GM12878 (cell line): ENCODE results near the gene SELENOT. TPM values are rescaled to one million over a fixed set of nuclear protein-coding genes. Genes with fewer than 3 reads are reported as not detected.

ENCODE experiments used
- ATAC-seq: fragments of 200-7000 bp; cut with Tn5 transposase; 3 replicates; pipeline ENCODE4 v1.9.1; 2020; ENCODE audit warnings: mild to moderate bottlenecking, moderate library complexity
- BruUV-seq: library from RNA; stranded (reverse); fragments of 400-500 nt; replicated peaks from 2 replicates; lab custom pipeline; 2021; lab: Mats Ljungman, UMichigan
- CTCF ChIA-PET: fragments of 300-600 bp; sonication (Branson Sonifier 250); formaldehyde crosslinking; extraction: SDS; loops from one replicate; lab custom pipeline; 2021; ENCODE audit warnings: inconsistent platforms; lab: Yijun Ruan, JAX
- POLR2A ChIA-PET: fragments of 350-600 bp; formaldehyde crosslinking; extraction: SDS; loops from one replicate; lab custom pipeline; 2021; ENCODE audit warnings: inconsistent platforms; lab: Charles Lee
- RAD21 ChIA-PET: fragments of 300-600 bp; sonication (Branson Sonifier 250); formaldehyde crosslinking; loops from one replicate; lab custom pipeline; 2023; ENCODE audit warnings: antibody characterized with exemption; ENCODE audit not compliant: unreplicated experiment; lab: Charles Lee
- SMC1A ChIA-PET: fragments of 300-600 bp; sonication (Branson Sonifier 250); formaldehyde crosslinking; loops from one replicate; lab custom pipeline; 2023; ENCODE audit not compliant: unreplicated experiment, uncharacterized antibody; lab: Charles Lee
- DNase-seq: peaks from one replicate; pipeline ENCODE4 v3.0.0-alpha.2; 2011; ENCODE audit warnings: low read depth, low spot score
- FAIRE-seq: peaks from 3 replicates; lab custom pipeline; 2011; peaks lifted over from hg19 to GRCh38; lab: Jason Lieb, UNC
- H2AFZ ChIP-seq: 2 replicates; pipeline ENCODE4 v1.6.0; 2011; ENCODE audit warnings: low read depth, low read length, control low read depth; ENCODE audit not compliant: control insufficient read depth
- H3K27ac ChIP-seq: 2 replicates; pipeline ENCODE4 v1.5.1; 2011; ENCODE audit warnings: control low read depth; ENCODE audit not compliant: control insufficient read depth, insufficient read depth
- H3K27me3 ChIP-seq, 2 experiments: replicated peaks in 1 of 2; 2 replicates each; pipeline versions ENCODE4 v1.6.0 to v1.6.1; 2011; ENCODE audit warnings: low read length in 1 of 2; ENCODE audit not compliant: control insufficient read depth in 2 of 2, insufficient read depth in 2 of 2
- H3K36me3 ChIP-seq, 2 experiments: 2 replicates each; pipeline ENCODE4 v1.5.1; 2011; ENCODE audit warnings: low read length in 1 of 2; ENCODE audit not compliant: control insufficient read depth in 2 of 2, insufficient read depth in 2 of 2
- H3K4me1 ChIP-seq: 2 replicates; pipeline ENCODE4 v1.6.1; 2011; ENCODE audit warnings: mild to moderate bottlenecking, low read length, moderate library complexity, mixed read lengths; ENCODE audit not compliant: control insufficient read depth, insufficient read depth
- H3K4me2 ChIP-seq: 2 replicates; pipeline ENCODE4 v1.6.0; 2011; ENCODE audit warnings: control low read depth; ENCODE audit not compliant: control insufficient read depth, insufficient read depth
- H3K4me3 ChIP-seq: fragments of 200-600 bp; sonication (generic); 2 replicates; pipeline ENCODE4 v1.5.1; 2016
- H3K79me2 ChIP-seq: 2 replicates; pipeline ENCODE4 v1.6.0; 2011; ENCODE audit warnings: low read length; ENCODE audit not compliant: control insufficient read depth, insufficient read depth
- H3K9ac ChIP-seq: 2 replicates; pipeline ENCODE4 v1.8.0; 2011; ENCODE audit warnings: low read length, control low read depth, mixed read lengths; ENCODE audit not compliant: control insufficient read depth, insufficient read depth
- H3K9me3 ChIP-seq: replicated peaks from 3 replicates; pipeline ENCODE4 v1.5.1; 2011; ENCODE audit warnings: mild to moderate bottlenecking, low read length; ENCODE audit not compliant: control insufficient read depth, insufficient read depth
- H4K20me1 ChIP-seq: 2 replicates; pipeline ENCODE4 v1.6.0; 2011; ENCODE audit not compliant: control insufficient read depth, insufficient read depth
- ASH2L ChIP-seq: fragments of 300-600, 200-600 bp; sonication (generic); IDR thresholded peaks from 2 replicates; pipeline ENCODE4 v1.6.1; 2017; ENCODE audit warnings: low read depth, mild to moderate bottlenecking, borderline replicate concordance
- EGR1 ChIP-seq, 2 experiments: IDR thresholded peaks; 1 replicate in 1 of 2; 2 replicates in 1 of 2; pipeline ENCODE4 v1.6.1; 2011 to 2012; ENCODE audit warnings: low read depth in 2 of 2, low read length in 2 of 2, borderline replicate concordance in 1 of 2, mild to moderate bottlenecking in 1 of 2, moderate library complexity in 1 of 2
- EP300 ChIP-seq, 2 experiments: fragments of 150-350 bp in 1 of 2; IDR thresholded peaks; 2 replicates each; pipeline ENCODE4 v1.6.1; 2011 to 2012; ENCODE audit warnings: low read depth in 2 of 2, low read length in 2 of 2, borderline replicate concordance in 1 of 2, improper control_type of control experiment in 1 of 2, inconsistent platforms in 1 of 2; ENCODE audit not compliant: control insufficient read depth in 1 of 2
- KDM1A ChIP-seq: fragments of 200-600 bp; sonication (generic); IDR thresholded peaks from 2 replicates; pipeline ENCODE4 v1.6.1; 2016; ENCODE audit warnings: borderline replicate concordance
- MXI1 ChIP-seq: fragments of 150-350 bp; IDR thresholded peaks from 2 replicates; pipeline ENCODE4 v1.6.1; 2011; ENCODE audit warnings: low read depth, mild to moderate bottlenecking, inconsistent platforms, low read length, improper control_type of control experiment
- PBX3 ChIP-seq: IDR thresholded peaks from 2 replicates; pipeline ENCODE4 v1.6.1; 2011; ENCODE audit warnings: mild to moderate bottlenecking, low read depth, low read length, moderate library complexity; ENCODE audit not compliant: insufficient replicate concordance
- REST ChIP-seq: IDR thresholded peaks from 2 replicates; pipeline ENCODE4 v1.6.1; 2012; ENCODE audit warnings: mild to moderate bottlenecking, low read depth, low read length
- SMC3 ChIP-seq: IDR thresholded peaks from 2 replicates; pipeline ENCODE4 v1.6.1; 2011; ENCODE audit warnings: low read length, improper control_type of control experiment, borderline replicate concordance
- STAT1 ChIP-seq: fragments of 450-650 bp; conservative IDR thresholded peaks from 2 replicates; pipeline ENCODE4 v1.6.1; 2014; ENCODE audit warnings: antibody characterized with exemption, mild to moderate bottlenecking
- SUZ12 ChIP-seq: fragments of 200-600 bp; sonication (generic); IDR thresholded peaks from one replicate; pipeline ENCODE4 v1.6.1; 2018; ENCODE audit warnings: antibody characterized with exemption, mild to moderate bottlenecking; ENCODE audit not compliant: unreplicated experiment
- WRNIP1 ChIP-seq: IDR thresholded peaks from 2 replicates; pipeline ENCODE4 v1.6.1; 2011; ENCODE audit warnings: low read depth, low read length, improper control_type of control experiment, borderline replicate concordance
- WGBS: methylation state at CpG from one replicate; pipeline ENCODE4 v1.1.6; 2016; ENCODE audit warnings: low lambda C conversion rate; ENCODE audit not compliant: insufficient replicate concordance, insufficient coverage; ENCODE audit errors: missing lambda C conversion rate; 5-methylcytosine and 5-hydroxymethylcytosine counted together
- in situ Hi-C: fragments of 300-500 bp; cut with MboI; formaldehyde crosslinking; loops from 9 replicates; pipeline ENCODE4 v1.14.3; 2018; ENCODE audit warnings: mixed read lengths
- intact Hi-C: fragments of 100-400 bp; cut with micrococcal nuclease; formaldehyde crosslinking; loops from one replicate; pipeline ENCODE4 v1.14.2; 2022; ENCODE audit not compliant: unreplicated experiment
- polyA plus RNA-seq, 11 experiments: library from polyadenylated mRNA; depleted of rRNA in 4 of 11; unstranded in 6 of 11; stranded (reverse) in 5 of 11; fragments of >200 nt; fragmentation: Nextera tagmentation in 4 of 11; fragmentation: Illumina TruSeq in 1 of 11; extraction: Ambion mirVana in 4 of 11; extraction: Trizol in 1 of 11; gene quantifications; 1 replicate in 1 of 11; 2 replicates in 10 of 11; pipeline versions ENCODE4 v1.2.1 to v1.2.3, GENCODE V29; 2011 to 2016; ENCODE audit warnings: inconsistent platforms in 2 of 11, missing spikeins in 2 of 11, low read depth in 1 of 11
- total RNA-seq, 4 experiments: library from RNA; depleted of rRNA in 3 of 4; stranded (reverse); fragments of >200 nt in 3 of 4; fragmentation: Illumina TruSeq in 1 of 4; extraction: Trizol in 1 of 4; gene quantifications; 2 replicates each; pipeline versions ENCODE4 v1.2.1 to v1.2.3, GENCODE V29; 2013 to 2021
- TF ChIP-seq, protein P1 (sequence below): fragments of 450-650 bp; conservative IDR thresholded peaks from 2 replicates; pipeline ENCODE4 v1.6.1; 2017; ENCODE audit warnings: mild to moderate bottlenecking, moderate library complexity
- TF ChIP-seq, protein P2 (sequence below): IDR thresholded peaks from 2 replicates; pipeline ENCODE4 v1.6.1; 2012; ENCODE audit warnings: low read depth, low read length, improper control_type of control experiment

Gene SELENOT
- total and polyA plus RNA-seq, 10 of the 15 experiments (the other 5 are each of a cell fraction or from before 2014, with no cell fraction given): 89.4 to 768 (median 261) TPM

GRCh38 chr3:150577855-150578254 is 25.3 kb upstream of the SELENOT start:
- Histone ChIP-seq H2AFZ (no peak overlapping the region), H3K4me2 (no peak overlapping the region), H3K4me3 (no peak overlapping the region), H3K9ac (no peak overlapping the region), H3K9me3 (no peaks in the 10 kb centered on the region), H3K27ac (no peak overlapping the region), H3K79me2 (peaks cover 15% of the 10 kb centered on the region), H4K20me1 (no peaks in the 10 kb centered on the region), H3K4me1 (peaks cover 10% of the 10 kb centered on the region), H3K36me3 (peaks cover 2 to 30% of the 10 kb centered on the region in 2 experiments; a peak in 3 of 4 replicates), H3K27me3 (no peaks in the 10 kb centered on the region)
- ChIA-PET CTCF (interaction anchor here (0.6 kb wide), 1 partner anchor 188 kb away, joined by 3 read pairs; no protein-coding TSS in a partner anchor), SMC1A (interaction anchor here (0.6 to 4.8 kb wide), 7 partner anchors 7 to 82 kb away, joined by 3 to 29 read pairs (median 3); no protein-coding TSS in a partner anchor), POLR2A (interaction anchor here (1.7 kb wide), 1 partner anchor 31 kb away, joined by 4 read pairs; the partner anchor contains the start of genes EIF2A and SERP1), RAD21 (interaction anchor here (0.8 kb wide), 1 partner anchor 36 kb away, joined by 4 read pairs; no protein-coding TSS in a partner anchor)
- no peak for DNase-seq
- intact Hi-C loops: no loop called here
- in situ Hi-C loops: no loop called here
- WGBS: 68% methylated on average over 1 of the region's 1 CpG
- BruUV-seq: no TSS peak
- no peak for FAIRE-seq
- ATAC-seq: no peak
- no peak for TF ChIP-seq KDM1A
- no peak for TF ChIP-seq EGR1 (IDR thresholded peaks at IDR 0.05; ENCODE audit: borderline replicate concordance in 1 of 2, low read depth in 2 of 2, low read length in 2 of 2)
- TF ChIP-seq, protein P1, sequence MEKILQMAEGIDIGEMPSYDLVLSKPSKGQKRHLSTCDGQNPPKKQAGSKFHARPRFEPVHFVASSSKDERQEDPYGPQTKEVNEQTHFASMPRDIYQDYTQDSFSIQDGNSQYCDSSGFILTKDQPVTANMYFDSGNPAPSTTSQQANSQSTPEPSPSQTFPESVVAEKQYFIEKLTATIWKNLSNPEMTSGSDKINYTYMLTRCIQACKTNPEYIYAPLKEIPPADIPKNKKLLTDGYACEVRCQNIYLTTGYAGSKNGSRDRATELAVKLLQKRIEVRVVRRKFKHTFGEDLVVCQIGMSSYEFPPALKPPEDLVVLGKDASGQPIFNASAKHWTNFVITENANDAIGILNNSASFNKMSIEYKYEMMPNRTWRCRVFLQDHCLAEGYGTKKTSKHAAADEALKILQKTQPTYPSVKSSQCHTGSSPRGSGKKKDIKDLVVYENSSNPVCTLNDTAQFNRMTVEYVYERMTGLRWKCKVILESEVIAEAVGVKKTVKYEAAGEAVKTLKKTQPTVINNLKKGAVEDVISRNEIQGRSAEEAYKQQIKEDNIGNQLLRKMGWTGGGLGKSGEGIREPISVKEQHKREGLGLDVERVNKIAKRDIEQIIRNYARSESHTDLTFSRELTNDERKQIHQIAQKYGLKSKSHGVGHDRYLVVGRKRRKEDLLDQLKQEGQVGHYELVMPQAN: no peak
- TF ChIP-seq REST: no peak
- TF ChIP-seq EP300 (IDR thresholded peaks at IDR 0.05; ENCODE audit: borderline replicate concordance in 1 of 2, control insufficient read depth in 1 of 2, low read depth in 2 of 2, low read length in 2 of 2): no peak
- no peak for TF ChIP-seq STAT1
- TF ChIP-seq PBX3: no peak
- no peak for TF ChIP-seq WRNIP1
- TF ChIP-seq, protein P2, sequence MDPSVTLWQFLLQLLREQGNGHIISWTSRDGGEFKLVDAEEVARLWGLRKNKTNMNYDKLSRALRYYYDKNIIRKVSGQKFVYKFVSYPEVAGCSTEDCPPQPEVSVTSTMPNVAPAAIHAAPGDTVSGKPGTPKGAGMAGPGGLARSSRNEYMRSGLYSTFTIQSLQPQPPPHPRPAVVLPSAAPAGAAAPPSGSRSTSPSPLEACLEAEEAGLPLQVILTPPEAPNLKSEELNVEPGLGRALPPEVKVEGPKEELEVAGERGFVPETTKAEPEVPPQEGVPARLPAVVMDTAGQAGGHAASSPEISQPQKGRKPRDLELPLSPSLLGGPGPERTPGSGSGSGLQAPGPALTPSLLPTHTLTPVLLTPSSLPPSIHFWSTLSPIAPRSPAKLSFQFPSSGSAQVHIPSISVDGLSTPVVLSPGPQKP: no peak
- TF ChIP-seq SUZ12: no peak
- TF ChIP-seq SMC3: no peak
- TF ChIP-seq MXI1: no peak
- no peak for TF ChIP-seq ASH2L
